ENCODE results near the gene ANKMY2. TPM values are rescaled to one million over a fixed set of nuclear protein-coding genes. Genes with fewer than 3 reads are reported as not detected.

Gene ANKMY2
- total and polyA plus RNA-seq, 12 donors: 5.4 to 45.3 (median 15.8) TPM

GRCh38 chr7:16638282-16639280, 7.0 kb downstream of the ANKMY2 start:
- Histone ChIP-seq H3K4me3 (no peak overlapping the region), H3K27me3 (no peaks in the 10 kb centered on the region), H3K36me3 (replicated peaks in 1 of 2) (no peaks in the 10 kb centered on the region), H3K27ac (no peak overlapping the region), H3K4me1 (replicated peaks in 1 of 2) (peaks cover 9 to 37% of the 10 kb centered on the region in 2 donors), H3K9me3 (replicated peaks in 1 of 3) (no peaks in the 10 kb centered on the region)
- no peak for DNase-seq
- no peak for TF ChIP-seq POLR2A (IDR thresholded peaks at IDR 0.05)
- TF ChIP-seq, protein P1, sequence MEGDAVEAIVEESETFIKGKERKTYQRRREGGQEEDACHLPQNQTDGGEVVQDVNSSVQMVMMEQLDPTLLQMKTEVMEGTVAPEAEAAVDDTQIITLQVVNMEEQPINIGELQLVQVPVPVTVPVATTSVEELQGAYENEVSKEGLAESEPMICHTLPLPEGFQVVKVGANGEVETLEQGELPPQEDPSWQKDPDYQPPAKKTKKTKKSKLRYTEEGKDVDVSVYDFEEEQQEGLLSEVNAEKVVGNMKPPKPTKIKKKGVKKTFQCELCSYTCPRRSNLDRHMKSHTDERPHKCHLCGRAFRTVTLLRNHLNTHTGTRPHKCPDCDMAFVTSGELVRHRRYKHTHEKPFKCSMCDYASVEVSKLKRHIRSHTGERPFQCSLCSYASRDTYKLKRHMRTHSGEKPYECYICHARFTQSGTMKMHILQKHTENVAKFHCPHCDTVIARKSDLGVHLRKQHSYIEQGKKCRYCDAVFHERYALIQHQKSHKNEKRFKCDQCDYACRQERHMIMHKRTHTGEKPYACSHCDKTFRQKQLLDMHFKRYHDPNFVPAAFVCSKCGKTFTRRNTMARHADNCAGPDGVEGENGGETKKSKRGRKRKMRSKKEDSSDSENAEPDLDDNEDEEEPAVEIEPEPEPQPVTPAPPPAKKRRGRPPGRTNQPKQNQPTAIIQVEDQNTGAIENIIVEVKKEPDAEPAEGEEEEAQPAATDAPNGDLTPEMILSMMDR (IDR thresholded peaks at IDR 0.05): no peak
- 81 to 93% (median 91%) methylated on average over 7 of the region's 7 CpGs for WGBS, 4 donors
- intact Hi-C loops (cut with DNase I): no loop called here

- TF ChIP-seq, protein P1 (IDR thresholded peaks at IDR 0.05): no peak
- TF ChIP-seq POLR2A (IDR thresholded peaks at IDR 0.05): no peak
- peak in 1 of 7 donors; percentile 10 for DNase-seq
- Histone ChIP-seq H3K9me3 (replicated peaks in 1 of 3) (no peaks in the 10 kb centered on the region), H3K4me3 (no peak overlapping the region), H3K27ac (peak overlapping the region in 1 of 5 donors; percentile 4), H3K27me3 (no peaks in the 10 kb centered on the region), H3K36me3 (replicated peaks in 1 of 2) (no peaks in the 10 kb centered on the region), H3K4me1 (replicated peaks in 1 of 2) (peaks cover 9 to 33% of the 10 kb centered on the region in 2 donors)
- intact Hi-C loops (cut with DNase I): no loop called here
- 36 to 47% (median 40%) methylated on average over 5 of the region's 5 CpGs for WGBS, 4 donors
Observed at GRCh38 chr7:16637379-16637778, 8.2 kb downstream of the ANKMY2 start.

GRCh38 chr7:16636555-16637101, 8.9 kb downstream of the ANKMY2 start:
- WGBS, 4 donors: 83 to 85% (median 83%) methylated on average over 1 of the region's 1 CpG
- Histone ChIP-seq H3K4me1 (replicated peaks in 1 of 2) (peaks cover 9 to 33% of the 10 kb centered on the region in 2 donors), H3K4me3 (no peak overlapping the region), H3K36me3 (replicated peaks in 1 of 2) (no peaks in the 10 kb centered on the region), H3K27me3 (no peaks in the 10 kb centered on the region), H3K9me3 (replicated peaks in 1 of 3) (no peaks in the 10 kb centered on the region), H3K27ac (no peak overlapping the region)
- DNase-seq: no peak
- intact Hi-C loops (cut with DNase I): no loop called here
- no peak for TF ChIP-seq POLR2A (IDR thresholded peaks at IDR 0.05)
- TF ChIP-seq, protein P1 (IDR thresholded peaks at IDR 0.05): no peak

- TF ChIP-seq POLR2A (IDR thresholded peaks at IDR 0.05): no peak
- TF ChIP-seq, protein P1 (IDR thresholded peaks at IDR 0.05): no peak
- Histone ChIP-seq H3K27ac (no peak overlapping the region), H3K27me3 (no peaks in the 10 kb centered on the region), H3K4me3 (no peak overlapping the region), H3K9me3 (replicated peaks in 1 of 3) (no peaks in the 10 kb centered on the region), H3K4me1 (replicated peaks in 1 of 2) (peaks cover 9 to 33% of the 10 kb centered on the region in 2 donors), H3K36me3 (replicated peaks in 1 of 2) (no peaks in the 10 kb centered on the region)
- intact Hi-C loops (cut with DNase I): no loop called here
- peak in 1 of 7 donors; percentile 19 for DNase-seq
- WGBS, 4 donors: 61 to 64% (median 63%) methylated on average over 4 of the region's 4 CpGs
Observed at GRCh38 chr7:16634271-16634738, 11.2 kb downstream of the ANKMY2 start.
